Lower leg skin (tissue), 4 donors: ENCODE measurements around the gene MAP4. TPM values are rescaled to one million over a fixed set of nuclear protein-coding genes. Genes with fewer than 3 reads are reported as not detected.

Experiments used
- DNase-seq, 2 donors: peaks; one replicate each; pipeline ENCODE4 v3.0.0-alpha.2; 2019; ENCODE audit warnings: low spot score in 2 of 2
- H3K4me3 ChIP-seq: fragments of 200-600 bp; sonication (generic); 2 replicates; pipeline ENCODE4 v1.5.1; 2017; ENCODE audit warnings: mild to moderate bottlenecking, low read depth; ENCODE audit not compliant: poor library complexity, severe bottlenecking
- CTCF ChIP-seq, 3 donors: fragments of 450-650 bp; IDR thresholded peaks; one replicate each; pipeline ENCODE4 v1.5.1; 2016; ENCODE audit warnings: antibody characterized with exemption in 3 of 3, mild to moderate bottlenecking in 3 of 3, moderate library complexity in 2 of 3
- POLR2A ChIP-seq, 2 donors: fragments of 450-650 bp; IDR thresholded peaks; one replicate each; pipeline ENCODE4 v1.6.1; 2016 to 2017; ENCODE audit warnings: antibody characterized with exemption in 2 of 2, mild to moderate bottlenecking in 1 of 2, moderate library complexity in 1 of 2
- WGBS, 2 donors: methylation state at CpG; one replicate each; pipeline ENCODE4 v1.1.5; 2018; 5-methylcytosine and 5-hydroxymethylcytosine counted together
- intact Hi-C: fragments of 100-400 bp; cut with DNase I; formaldehyde crosslinking; loops from one replicate; pipeline ENCODE4 v1.15.0; 2023; ENCODE audit warnings: low total_unique reads
- total RNA-seq, 4 donors: library from RNA; depleted of rRNA; stranded (reverse); fragments of >200 nt; gene quantifications; one replicate each; pipeline ENCODE4 v1.1.0, GENCODE V29; 2016

MAP4 gene
- total RNA-seq, 4 donors from 2014 or later: 102 to 161 (median 126) TPM

DNA sequence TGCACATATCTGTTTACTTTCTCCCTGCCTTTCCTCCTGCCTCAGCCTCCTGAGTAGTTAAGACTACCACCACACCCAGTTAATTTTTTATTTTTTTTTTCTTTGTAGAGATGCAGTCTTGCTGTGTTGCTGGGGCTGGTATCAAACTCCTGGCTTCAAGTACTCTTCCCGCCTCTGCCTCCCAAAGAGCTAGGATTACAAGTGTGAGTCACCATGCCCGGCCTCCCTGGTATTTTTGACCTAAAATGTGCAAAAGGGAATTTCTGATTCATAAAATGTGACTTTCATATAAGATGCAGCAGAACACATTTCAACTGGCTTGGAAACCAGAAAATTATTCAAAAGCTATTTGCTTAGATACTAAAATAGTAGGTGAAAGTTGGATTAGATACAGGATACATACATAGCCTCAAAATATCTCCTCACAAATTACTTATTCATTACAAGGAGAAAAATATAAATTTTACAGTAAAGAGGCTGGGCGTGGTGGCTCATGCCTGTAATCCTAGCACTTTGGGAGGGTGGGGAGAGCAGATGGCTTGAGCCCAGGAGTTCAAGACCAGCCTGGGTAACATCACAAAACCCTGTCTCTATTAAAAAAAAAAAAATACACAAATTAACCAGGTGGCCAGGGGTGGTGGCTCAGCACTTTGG is 32.0 kb downstream of the MAP4 start:
- TF ChIP-seq CTCF (IDR thresholded peaks at IDR 0.05) (no peak), POLR2A (IDR thresholded peaks at IDR 0.05) (no peak)
- 69 to 71% methylated on average over 3 of the region's 3 CpGs for WGBS, 2 donors
- H3K4me3 ChIP-seq: no peak overlapping the region
- intact Hi-C loops: no loop called here
- no peak for DNase-seq

DNA sequence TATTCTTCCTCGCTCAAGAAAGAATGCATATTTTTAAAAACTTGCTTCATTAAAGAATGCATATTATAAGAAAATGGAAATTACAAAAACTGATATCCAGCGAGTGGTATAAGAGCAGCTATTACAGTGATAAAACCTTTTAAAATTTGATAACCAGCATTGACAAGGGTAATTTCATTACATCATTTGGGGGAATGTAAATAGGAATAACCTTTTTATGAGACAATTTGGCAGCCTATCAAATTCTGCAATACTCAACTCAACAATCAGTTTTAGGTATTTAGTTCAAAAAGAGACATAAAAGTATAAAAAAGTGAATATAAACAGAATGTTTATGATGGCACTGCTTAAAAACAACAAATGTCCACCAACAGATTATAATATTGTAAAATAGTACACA is 35.4 kb downstream of the MAP4 start:
- 96% methylated on average over 2 of the region's 2 CpGs for WGBS, 2 donors
- no peak for TF ChIP-seq CTCF (IDR thresholded peaks at IDR 0.05)
- no peak for TF ChIP-seq POLR2A (IDR thresholded peaks at IDR 0.05)
- intact Hi-C loops: no loop called here

GRCh38 chr3:47979070-47979469 is 37.1 kb downstream of the MAP4 start:
- 88 to 94% methylated on average over 1 of the region's 1 CpG for WGBS, 2 donors
- no peak overlapping the region for H3K4me3 ChIP-seq
- no peak for TF ChIP-seq POLR2A (IDR thresholded peaks at IDR 0.05)
- no peak for TF ChIP-seq CTCF (IDR thresholded peaks at IDR 0.05)
- no peak for DNase-seq
- intact Hi-C loops: no loop called here

More for the DNA sequence above, 35.4 kb downstream of the MAP4 start:
- no peak overlapping the region for H3K4me3 ChIP-seq
- no peak for DNase-seq

GRCh38 chr3:47978386-47978785 is 37.8 kb downstream of the MAP4 start:
- H3K4me3 ChIP-seq: no peak overlapping the region
- no peak for DNase-seq
- intact Hi-C loops: no loop called here
- no peak for TF ChIP-seq POLR2A (IDR thresholded peaks at IDR 0.05)
- WGBS, 2 donors: 96 to 98% methylated on average over 8 of the region's 8 CpGs

DNA sequence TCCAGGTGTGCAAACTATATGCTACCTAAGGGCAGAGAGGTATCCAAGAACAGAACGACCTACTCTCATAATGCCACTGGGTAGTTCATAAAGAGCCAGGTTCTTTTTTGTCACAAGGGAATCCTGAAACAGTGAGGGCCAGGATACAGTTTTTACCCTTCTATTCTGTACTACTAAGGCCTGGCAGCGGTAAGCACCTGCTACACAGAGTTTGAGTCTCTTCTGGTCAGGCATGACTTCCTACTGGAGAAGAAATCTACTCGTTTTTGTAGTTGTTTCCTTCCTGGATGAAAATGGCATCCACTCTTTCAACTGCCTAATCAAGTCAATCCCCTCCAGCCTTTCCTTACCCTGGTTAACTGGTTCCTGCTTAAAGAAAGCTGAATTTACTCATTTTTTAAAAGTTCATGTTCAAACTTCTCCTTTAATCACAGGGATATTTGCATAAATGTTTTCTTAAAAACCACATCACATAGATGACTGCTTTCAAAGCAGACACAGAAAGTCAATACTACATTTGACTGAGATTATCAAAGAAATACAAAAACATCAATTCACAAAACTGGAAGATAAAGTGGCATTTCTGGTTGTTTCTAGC is 40.0 kb downstream of the MAP4 start:
- intact Hi-C loops: no loop called here
- no peak for DNase-seq
- TF ChIP-seq POLR2A (IDR thresholded peaks at IDR 0.05) (no peak), CTCF (IDR thresholded peaks at IDR 0.05) (no peak)
- 72 to 77% methylated on average over 3 of the region's 3 CpGs for WGBS, 2 donors
- no peak overlapping the region for H3K4me3 ChIP-seq

GRCh38 chr3:47974974-47975470 is 41.2 kb downstream of the MAP4 start:
- no peak for DNase-seq
- no peak overlapping the region for H3K4me3 ChIP-seq
- TF ChIP-seq POLR2A (IDR thresholded peaks at IDR 0.05) (no peak), CTCF (IDR thresholded peaks at IDR 0.05) (no peak)
- intact Hi-C loops: no loop called here
- WGBS, 2 donors: 80% methylated on average over 4 of the region's 4 CpGs
